ENCODE results near the gene MAU2.
"Not testable (repeated sequence)": the region's sequence is repeated elsewhere in the genome, so short reads cannot be mapped to it uniquely, and the experiment has no call there.

MAU2 gene

GRCh38 chr19:19347401-19348110 is 26.9 kb downstream of the MAU2 start:
- DNase-seq (ENCODE audit: low spot score) = no peak

DNA sequence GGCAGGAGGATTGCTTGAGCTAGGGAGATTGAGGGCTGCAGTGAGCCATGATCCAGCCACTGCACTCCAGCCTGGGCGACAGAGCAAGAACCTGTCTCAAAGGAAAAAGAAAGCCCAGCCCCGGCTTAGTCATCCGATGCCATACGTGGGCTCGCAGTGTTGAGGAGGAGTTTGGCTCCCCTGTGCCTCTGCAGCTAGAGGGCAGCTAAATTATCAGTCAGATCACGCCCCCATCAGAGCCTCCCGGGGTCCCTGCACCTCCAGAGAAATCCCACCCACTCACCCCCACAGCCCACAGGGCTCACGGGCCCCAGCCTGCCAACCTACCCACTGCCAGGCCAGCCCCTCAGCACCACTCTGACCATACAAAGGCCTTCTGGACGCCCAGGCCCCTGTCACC is 27.6 kb downstream of the MAU2 start:
- DNase-seq (ENCODE audit: low spot score) = no peak

GRCh38 chr19:19349365-19349764 is 28.7 kb downstream of the MAU2 start:
- DNase-seq (ENCODE audit: low spot score) = no peak

DNA sequence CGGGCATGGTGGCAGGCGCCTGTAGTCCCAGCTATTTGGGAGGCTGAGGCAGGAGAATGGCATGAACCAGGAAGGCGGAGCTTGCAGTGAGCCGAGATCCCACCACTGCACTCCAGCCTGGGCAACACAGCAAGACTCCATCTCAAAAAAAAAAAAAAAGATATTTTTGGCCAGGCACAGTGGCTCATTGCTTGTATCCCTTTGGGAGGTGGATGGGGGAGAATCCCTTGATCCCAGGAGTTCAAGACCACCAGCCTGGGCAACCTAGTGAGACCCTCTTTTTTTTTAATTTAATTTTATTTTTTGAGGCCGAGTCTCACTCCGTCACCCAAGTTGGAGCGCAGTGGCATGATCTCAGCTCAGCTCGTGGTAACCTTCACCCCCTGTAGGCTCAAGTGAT is 30.1 kb downstream of the MAU2 start:
- not testable (repeated sequence) for DNase-seq (ENCODE audit: low spot score)

DNA sequence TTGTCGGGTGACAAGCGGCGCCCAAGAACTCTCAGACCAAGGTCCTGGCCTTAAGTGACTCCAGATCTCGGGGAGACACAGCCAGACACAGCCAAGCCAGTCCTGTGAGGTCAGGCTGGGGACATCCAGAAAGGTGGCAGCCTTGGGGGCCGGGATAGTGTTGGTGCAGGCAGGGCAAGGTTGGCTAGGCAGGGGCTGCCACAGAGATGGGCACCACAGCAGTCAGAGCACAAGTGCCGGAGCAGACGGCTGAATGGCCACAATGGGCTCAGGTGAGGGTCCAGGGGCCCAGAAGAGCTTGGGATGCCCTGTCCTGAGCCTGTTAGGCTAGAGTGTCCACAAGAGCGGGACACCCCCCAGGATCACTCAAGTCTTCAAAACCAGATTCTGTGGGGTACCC is 32.2 kb downstream of the MAU2 start:
- no peak for DNase-seq (ENCODE audit: low spot score)

DNA sequence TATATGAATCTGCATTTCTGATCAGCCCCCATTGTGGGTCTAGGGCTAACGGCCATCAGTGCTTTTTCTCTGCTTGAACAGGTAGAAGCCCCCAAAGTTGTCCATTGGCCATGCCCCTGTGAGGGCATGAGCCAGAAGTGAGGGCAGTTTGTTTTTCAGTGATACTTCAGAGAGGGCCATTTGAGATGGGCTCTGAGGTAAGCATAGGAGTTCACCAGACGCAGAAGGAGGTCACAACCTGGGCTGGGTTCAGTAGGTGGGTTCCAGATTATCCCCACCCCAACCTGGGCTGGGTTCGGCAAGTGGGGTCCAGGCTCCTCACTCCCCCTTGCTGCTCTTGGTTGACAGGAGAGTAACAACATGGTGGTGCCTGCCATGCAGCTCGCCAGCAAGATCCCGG is 33.4 kb downstream of the MAU2 start:
- DNase-seq (ENCODE audit: low spot score) = no peak

GRCh38 chr19:19354932-19355331 is 34.3 kb downstream of the MAU2 start:
- no peak for DNase-seq (ENCODE audit: low spot score)

DNA sequence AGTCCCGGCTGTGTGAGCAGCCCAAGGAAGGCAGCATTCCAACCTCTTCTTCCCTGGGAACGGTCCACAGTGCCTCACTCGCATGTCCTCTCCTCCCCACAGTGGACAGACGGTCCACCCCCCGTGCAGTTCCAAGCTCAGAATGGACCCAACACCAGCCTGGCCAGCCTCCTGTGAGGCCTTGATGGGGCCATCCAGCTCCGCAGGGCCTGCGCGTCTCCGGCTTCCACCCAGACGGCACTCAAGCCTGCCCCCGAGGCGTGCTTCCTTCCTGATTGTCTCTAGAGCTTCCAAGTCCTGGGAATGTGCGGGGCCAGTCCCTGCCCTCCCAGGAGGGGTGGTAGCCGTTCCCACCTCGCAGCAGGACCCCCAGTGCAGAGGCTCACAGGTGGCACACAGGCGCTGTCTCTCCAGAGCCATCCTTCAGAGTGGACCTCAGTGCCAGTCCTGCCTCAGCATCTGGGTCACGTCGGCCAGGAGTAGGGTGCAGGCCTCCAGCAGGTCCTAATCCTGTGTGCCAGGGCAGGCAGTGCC is 35.0 kb downstream of the MAU2 start:
- no peak for DNase-seq (ENCODE audit: low spot score)

DNA sequence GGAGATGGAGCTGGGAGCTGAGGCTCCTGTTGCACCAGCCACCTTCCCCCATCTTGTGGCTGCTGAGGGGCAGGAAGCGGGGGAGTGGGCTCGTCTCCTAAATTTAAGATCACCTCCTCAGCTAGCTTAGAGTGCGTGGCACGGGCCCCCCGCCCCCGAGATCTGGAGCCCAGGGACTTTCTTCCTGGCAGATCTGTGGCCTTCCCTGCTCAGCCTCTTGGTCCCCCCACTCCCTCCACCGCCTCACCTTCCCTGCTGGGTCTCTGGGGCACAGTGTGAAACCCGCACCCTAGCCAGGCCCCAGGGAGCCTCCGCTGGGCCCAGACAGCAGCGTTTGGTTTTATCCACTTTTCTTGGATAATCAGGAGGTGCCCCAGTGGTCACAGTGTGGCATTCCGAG is 35.9 kb downstream of the MAU2 start:
- DNase-seq (ENCODE audit: low spot score) = no peak

DNA sequence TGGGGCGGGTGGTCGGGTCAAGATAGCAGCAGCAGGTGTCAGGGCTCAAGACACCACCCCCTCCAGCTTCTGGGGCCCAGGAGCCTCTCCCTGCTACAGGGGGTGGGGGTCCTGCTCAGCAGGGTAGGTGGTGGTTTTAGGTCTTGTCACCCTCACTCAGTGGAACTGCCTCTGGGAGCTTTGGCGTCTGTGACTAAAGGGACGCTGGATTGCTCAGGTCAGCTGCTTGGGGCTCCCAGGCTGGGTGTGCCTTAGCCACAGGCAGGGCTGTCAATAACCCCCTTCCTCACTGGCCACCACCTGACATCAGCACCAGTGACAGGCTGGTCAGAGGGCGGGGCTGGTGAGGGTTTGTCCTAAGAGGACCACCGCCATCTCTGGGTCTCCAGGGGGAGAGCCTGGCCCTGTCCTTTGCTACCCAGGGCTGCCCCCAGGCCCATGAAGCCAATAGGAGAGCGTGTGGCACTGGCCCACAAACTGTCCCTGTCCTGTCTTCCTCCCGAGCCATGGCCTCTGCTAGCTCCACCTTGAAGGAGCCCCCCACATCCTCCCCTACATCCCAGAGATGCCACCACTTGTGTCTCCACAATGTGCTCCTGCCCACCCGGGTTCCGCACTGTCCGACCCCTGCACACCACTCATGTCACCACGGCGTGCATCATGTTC is 36.4 kb downstream of the MAU2 start:
- DNase-seq (ENCODE audit: low spot score) = no peak

DNA sequence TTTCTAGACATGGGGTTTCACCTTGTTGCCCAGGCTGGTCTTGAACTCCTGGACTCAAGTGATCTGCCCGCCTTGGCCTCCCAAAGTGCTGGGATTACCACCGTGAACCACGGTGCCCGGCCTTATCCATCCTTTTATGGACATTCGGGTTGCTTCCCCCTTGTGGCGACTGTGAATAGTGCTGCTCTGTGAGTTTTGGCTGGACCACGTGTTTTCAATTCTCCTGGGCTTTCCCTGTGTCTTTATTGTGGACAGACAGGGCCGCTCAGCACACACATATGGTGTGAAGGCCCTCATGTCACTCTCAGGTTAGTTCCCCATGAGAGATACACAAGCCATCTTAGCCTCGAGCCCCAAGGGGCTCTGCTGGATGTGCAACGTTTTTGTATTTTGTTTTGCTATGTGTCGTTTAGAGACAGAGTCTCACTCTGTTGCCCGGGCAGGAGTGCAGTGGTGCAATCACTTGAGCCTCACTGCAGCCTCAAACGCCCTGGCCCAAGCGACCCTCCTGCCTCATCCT is 40.5 kb downstream of the MAU2 start:
- peak; percentile 76 for DNase-seq (ENCODE audit: low spot score)

- DNase-seq (ENCODE audit: low spot score) = no peak
Observed at GRCh38 chr19:19362075-19362474, 41.4 kb downstream of the MAU2 start.

DNA sequence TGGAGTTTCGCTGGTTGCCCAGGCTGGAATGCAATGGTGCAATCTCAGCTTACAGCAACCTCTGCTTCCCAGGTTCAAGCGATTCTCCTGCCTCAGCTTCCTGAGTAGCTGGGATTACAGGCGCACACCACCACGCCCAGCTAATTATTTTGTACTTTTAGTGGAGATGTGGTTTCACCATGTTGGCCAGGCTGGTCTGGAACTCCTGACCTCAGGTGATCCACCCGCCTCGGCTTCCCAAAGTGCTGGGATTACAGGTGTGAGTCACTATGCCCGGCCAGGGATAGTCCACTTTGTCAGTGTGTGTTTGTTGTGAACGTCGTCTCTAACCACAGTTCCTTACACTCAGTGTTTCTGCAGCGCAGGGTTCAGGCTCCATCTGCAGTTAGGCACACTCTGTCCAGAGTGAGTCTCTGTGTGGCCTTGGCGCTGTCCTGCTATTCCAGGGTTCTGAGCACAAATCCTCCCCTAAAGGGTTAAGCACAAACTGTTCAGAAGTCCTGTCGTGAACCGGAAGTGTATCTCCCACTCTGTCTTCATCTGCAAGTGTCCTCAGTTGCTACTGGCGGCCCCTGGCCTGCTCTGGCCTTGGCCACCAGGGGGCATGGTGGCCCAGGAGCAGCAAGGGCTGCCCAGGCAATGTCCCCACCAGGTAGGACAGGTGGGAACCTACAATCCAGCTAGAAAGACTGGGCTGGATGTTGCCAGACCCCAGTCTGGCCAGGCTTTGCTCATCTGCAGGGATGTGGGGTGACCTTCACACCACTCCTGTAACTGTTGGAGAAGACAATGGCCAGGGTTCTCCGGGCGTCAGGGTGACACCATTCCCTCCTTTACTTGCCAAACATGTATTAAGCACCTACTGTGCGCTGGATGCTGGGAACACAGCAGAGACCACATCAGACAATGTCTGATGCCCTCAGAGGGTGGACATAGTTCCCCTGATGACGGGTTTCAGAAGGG is 46.1 kb downstream of the MAU2 start:
- DNase-seq (ENCODE audit: low spot score) = peak; percentile 54

DNA sequence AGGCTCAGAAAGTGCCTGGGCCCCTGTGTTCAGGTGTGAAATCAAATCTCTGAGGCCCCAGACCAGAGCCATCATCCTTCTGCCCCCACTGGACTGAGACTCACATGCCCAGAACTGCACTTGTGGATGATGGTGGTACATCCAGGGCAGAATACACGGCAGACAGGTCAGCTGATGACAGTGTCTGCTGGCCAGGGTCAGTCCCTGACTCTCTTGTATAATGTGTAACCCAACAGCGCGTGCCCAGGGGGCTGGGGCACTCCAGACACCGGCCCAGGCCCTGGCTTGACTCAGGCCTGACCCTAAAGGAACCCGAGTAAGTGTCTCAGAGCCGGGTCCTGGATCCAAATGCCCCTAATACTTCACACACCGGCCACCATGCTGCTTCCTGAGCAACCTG is 47.5 kb downstream of the MAU2 start:
- DNase-seq (ENCODE audit: low spot score) = no peak

DNA sequence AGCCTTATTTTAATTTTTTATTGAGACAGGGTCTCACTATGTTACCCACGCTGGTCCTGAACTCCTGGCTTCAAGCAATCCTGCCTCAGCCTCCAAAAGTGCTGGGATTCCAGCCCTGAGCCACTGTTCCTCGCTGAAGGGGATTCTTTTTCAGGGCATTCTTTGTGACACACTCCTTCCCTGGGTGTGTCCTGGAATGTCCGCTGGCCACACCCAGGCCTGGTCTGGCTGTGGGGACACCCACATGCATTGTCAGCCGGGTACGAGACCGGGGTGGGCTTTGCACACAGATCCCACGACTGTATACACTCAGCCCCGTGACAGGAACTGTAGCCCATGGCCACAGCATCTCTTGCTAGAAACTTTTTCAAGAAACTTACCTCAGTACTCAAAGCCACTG is 50.4 kb downstream of the MAU2 start:
- no peak for DNase-seq (ENCODE audit: low spot score)

GRCh38 chr19:19372656-19373416 is 52.2 kb downstream of the MAU2 start:
- peak; percentile 72 for DNase-seq (ENCODE audit: low spot score)

GRCh38 chr19:19379527-19379926 is 58.9 kb downstream of the MAU2 start:
- peak; percentile 44 for DNase-seq (ENCODE audit: low spot score)

DNA sequence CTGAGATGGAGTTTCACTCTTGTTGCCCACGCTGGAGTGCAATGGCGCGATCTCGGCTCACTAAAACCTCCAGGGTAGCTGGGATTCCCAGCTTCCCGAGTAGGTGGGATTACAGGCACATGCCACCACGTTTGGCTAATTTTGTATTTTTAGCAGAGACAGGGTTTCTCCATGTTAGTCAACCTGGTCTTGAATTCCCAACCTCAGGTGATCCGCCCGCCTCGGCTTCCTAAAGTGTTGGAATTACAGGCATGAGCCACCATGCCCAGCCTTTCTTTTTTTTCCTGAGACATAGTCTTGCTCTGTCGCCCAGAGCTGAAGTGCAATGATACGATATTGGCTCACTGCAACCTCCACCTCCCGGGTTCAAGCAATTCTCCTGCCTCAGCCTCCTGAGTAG is 59.7 kb downstream of the MAU2 start:
- not testable (repeated sequence) for DNase-seq (ENCODE audit: low spot score)

- no peak for DNase-seq (ENCODE audit: low spot score)
Observed at GRCh38 chr19:19381007-19381926, 60.6 kb downstream of the MAU2 start.

GRCh38 chr19:19382118-19382517 is 61.5 kb downstream of the MAU2 start:
- no peak for DNase-seq (ENCODE audit: low spot score)

All from pons (tissue), 1 donor.